OCI-LY7 (cell line): ENCODE measurements around the gene COL9A3. TPM values are rescaled to one million over a fixed set of nuclear protein-coding genes. Genes with fewer than 3 reads are reported as not detected.

Experiments used
- BruUV-seq: library from RNA; stranded (reverse); fragments of 400-500 nt; replicated peaks from 2 replicates; lab custom pipeline; 2021; lab: Mats Ljungman, UMichigan
- CTCF ChIA-PET: fragments of 300-600 bp; sonication (Branson Sonifier 250); formaldehyde crosslinking; loops from one replicate; lab custom pipeline; 2022; ENCODE audit warnings: antibody characterized with exemption; ENCODE audit not compliant: unreplicated experiment; lab: Charles Lee
- POLR2A ChIA-PET: fragments of 300-600 bp; sonication (Branson Sonifier 250); formaldehyde crosslinking; loops from one replicate; lab custom pipeline; 2022; ENCODE audit warnings: antibody characterized with exemption; lab: Charles Lee
- DNase-seq: peaks from one replicate; pipeline ENCODE4 v3.0.0-alpha.2; 2015; ENCODE audit warnings: low spot score
- H2AFZ ChIP-seq: fragments of 200-600 bp; sonication (generic), shearing (Covaris generic); 2 replicates; pipeline ENCODE4 v1.6.1; 2014; ENCODE audit warnings: mild to moderate bottlenecking, antibody characterized with exemption, low read length, moderate library complexity
- H3K27ac ChIP-seq: fragments of 200-600 bp; sonication (generic); 2 replicates; pipeline ENCODE4 v1.5.1; 2014; ENCODE audit warnings: mixed run types, low read depth, mild to moderate bottlenecking, moderate library complexity, low read length, inconsistent platforms; ENCODE audit not compliant: poor library complexity, severe bottlenecking
- H3K36me3 ChIP-seq: fragments of 200-600 bp; sonication (generic); 2 replicates; pipeline ENCODE4 v1.6.1; 2014; ENCODE audit warnings: mild to moderate bottlenecking, antibody characterized with exemption, low read length, moderate library complexity, mixed read lengths; ENCODE audit not compliant: insufficient read depth
- H3K4me1 ChIP-seq: fragments of 200-600 bp; sonication (generic); 2 replicates; pipeline ENCODE4 v1.5.1; 2014; ENCODE audit warnings: mild to moderate bottlenecking, low read length; ENCODE audit not compliant: insufficient read depth, poor library complexity, severe bottlenecking
- H3K4me2 ChIP-seq: fragments of 200-600 bp; sonication (generic); 2 replicates; pipeline ENCODE4 v1.6.1; 2014; ENCODE audit warnings: mild to moderate bottlenecking, low read length
- H3K4me3 ChIP-seq: fragments of 200-600 bp; sonication (generic); 2 replicates; pipeline ENCODE4 v1.5.1; 2014; ENCODE audit warnings: mild to moderate bottlenecking, low read depth, low read length; ENCODE audit not compliant: poor library complexity, severe bottlenecking
- H3K79me2 ChIP-seq: fragments of 200-600 bp; sonication (generic); 2 replicates; pipeline ENCODE4 v1.6.1; 2016; ENCODE audit warnings: low read depth, mild to moderate bottlenecking, low read length, moderate library complexity, mixed read lengths; ENCODE audit not compliant: insufficient read depth
- H3K9me2 ChIP-seq: fragments of 200-600 bp; sonication (generic); 2 replicates; pipeline ENCODE4 v1.6.1; 2016; ENCODE audit warnings: mild to moderate bottlenecking, low read length, mixed read lengths; ENCODE audit not compliant: insufficient read depth
- H3K9me3 ChIP-seq: fragments of 200-600 bp; sonication (generic); 2 replicates; pipeline ENCODE4 v1.6.1; 2014; ENCODE audit warnings: mild to moderate bottlenecking, mixed run types, low read length, mixed read lengths
- H4K20me1 ChIP-seq: fragments of 200-600 bp; sonication (generic); 2 replicates; pipeline ENCODE4 v1.6.1; 2014; ENCODE audit warnings: mild to moderate bottlenecking, antibody characterized with exemption, low read length, moderate library complexity, mixed read lengths; ENCODE audit not compliant: insufficient read depth
- EZH2phosphoT487 ChIP-seq: fragments of 200-600 bp; sonication (generic); IDR thresholded peaks from 2 replicates; pipeline ENCODE4 v1.6.1; 2018; ENCODE audit warnings: low read depth, borderline replicate concordance, mild to moderate bottlenecking, mixed run types, antibody characterized with exemption, low read length, moderate library complexity, mixed read lengths
- intact Hi-C: fragments of 100-400 bp; cut with micrococcal nuclease; formaldehyde crosslinking; loops from one replicate; pipeline ENCODE4 v1.10.0; 2022; ENCODE audit not compliant: unreplicated experiment
- total RNA-seq, 2 experiments: library from RNA; depleted of rRNA in 1 of 2; stranded (reverse); fragments of >200 nt in 1 of 2; shearing (Covaris generic) in 1 of 2; gene quantifications; 2 replicates each; pipeline ENCODE4 v1.2.3, GENCODE V29; 2014 to 2022
- TF ChIP-seq, protein P1 (sequence below): fragments of 200-600 bp; sonication (generic); conservative IDR thresholded peaks from 2 replicates; pipeline ENCODE4 v1.5.1; 2014; ENCODE audit warnings: mild to moderate bottlenecking, antibody characterized with exemption, low read length, moderate library complexity, mixed read lengths

COL9A3 gene
- total RNA-seq, 2 experiments from 2014 or later: 1.7 to 5.2 TPM

DNA sequence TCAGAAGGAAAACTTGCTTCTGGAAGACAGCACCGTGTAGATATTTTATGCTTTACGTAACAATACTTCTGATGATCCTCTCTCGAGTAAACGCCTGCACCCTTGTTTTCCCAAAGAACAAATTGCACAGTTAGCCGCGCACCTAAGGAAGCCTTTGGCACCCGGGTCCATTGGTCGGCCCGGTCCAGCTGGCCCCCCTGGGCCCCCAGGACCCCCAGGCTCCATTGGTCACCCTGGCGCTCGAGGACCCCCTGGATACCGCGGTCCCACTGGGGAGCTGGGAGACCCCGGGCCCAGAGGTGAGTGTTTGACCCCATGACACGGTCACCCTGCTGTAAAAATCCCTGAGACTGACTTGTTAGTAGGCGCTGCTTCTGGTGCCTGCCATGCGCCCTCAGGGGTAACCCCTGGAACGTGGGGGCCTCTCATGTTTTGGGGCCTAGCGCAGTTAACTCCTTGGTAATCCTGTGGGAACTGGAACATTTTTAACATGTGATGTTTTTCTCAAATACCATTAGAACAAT lies 20.2 kb downstream of the COL9A3 start:
- Histone ChIP-seq H3K4me3 (no peak overlapping the region), H3K4me1 (peaks cover 20% of the 10 kb centered on the region), H2AFZ (no peak overlapping the region), H3K4me2 (no peak overlapping the region), H3K79me2 (no peaks in the 10 kb centered on the region), H3K36me3 (no peaks in the 10 kb centered on the region), H4K20me1 (no peaks in the 10 kb centered on the region), H3K9me3 (no peaks in the 10 kb centered on the region), H3K27ac (no peak overlapping the region), H3K9me2 (no peaks in the 10 kb centered on the region)
- ChIA-PET POLR2A (no interaction called here), CTCF (no interaction called here)
- intact Hi-C loops: no loop called here
- DNase-seq: no peak
- BruUV-seq: no TSS peak
- TF ChIP-seq, protein P1, sequence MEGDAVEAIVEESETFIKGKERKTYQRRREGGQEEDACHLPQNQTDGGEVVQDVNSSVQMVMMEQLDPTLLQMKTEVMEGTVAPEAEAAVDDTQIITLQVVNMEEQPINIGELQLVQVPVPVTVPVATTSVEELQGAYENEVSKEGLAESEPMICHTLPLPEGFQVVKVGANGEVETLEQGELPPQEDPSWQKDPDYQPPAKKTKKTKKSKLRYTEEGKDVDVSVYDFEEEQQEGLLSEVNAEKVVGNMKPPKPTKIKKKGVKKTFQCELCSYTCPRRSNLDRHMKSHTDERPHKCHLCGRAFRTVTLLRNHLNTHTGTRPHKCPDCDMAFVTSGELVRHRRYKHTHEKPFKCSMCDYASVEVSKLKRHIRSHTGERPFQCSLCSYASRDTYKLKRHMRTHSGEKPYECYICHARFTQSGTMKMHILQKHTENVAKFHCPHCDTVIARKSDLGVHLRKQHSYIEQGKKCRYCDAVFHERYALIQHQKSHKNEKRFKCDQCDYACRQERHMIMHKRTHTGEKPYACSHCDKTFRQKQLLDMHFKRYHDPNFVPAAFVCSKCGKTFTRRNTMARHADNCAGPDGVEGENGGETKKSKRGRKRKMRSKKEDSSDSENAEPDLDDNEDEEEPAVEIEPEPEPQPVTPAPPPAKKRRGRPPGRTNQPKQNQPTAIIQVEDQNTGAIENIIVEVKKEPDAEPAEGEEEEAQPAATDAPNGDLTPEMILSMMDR: no peak
- TF ChIP-seq EZH2phosphoT487: no peak

GRCh38 chr20:62837790-62838127 lies 20.9 kb downstream of the COL9A3 start:
- intact Hi-C loops: no loop called here
- Histone ChIP-seq H3K4me3 (no peak overlapping the region), H3K4me1 (peaks cover 13% of the 10 kb centered on the region), H3K9me3 (no peaks in the 10 kb centered on the region), H3K27ac (no peak overlapping the region), H3K9me2 (no peaks in the 10 kb centered on the region), H2AFZ (no peak overlapping the region), H3K79me2 (no peaks in the 10 kb centered on the region), H4K20me1 (no peaks in the 10 kb centered on the region), H3K36me3 (no peaks in the 10 kb centered on the region), H3K4me2 (no peak overlapping the region; the same call in 1 of the 2 replicates)
- CTCF ChIA-PET: no interaction called here
- no peak for DNase-seq
- no TSS peak for BruUV-seq
- TF ChIP-seq EZH2phosphoT487: no peak
- TF ChIP-seq, protein P1: no peak
- POLR2A ChIA-PET: no interaction called here

DNA sequence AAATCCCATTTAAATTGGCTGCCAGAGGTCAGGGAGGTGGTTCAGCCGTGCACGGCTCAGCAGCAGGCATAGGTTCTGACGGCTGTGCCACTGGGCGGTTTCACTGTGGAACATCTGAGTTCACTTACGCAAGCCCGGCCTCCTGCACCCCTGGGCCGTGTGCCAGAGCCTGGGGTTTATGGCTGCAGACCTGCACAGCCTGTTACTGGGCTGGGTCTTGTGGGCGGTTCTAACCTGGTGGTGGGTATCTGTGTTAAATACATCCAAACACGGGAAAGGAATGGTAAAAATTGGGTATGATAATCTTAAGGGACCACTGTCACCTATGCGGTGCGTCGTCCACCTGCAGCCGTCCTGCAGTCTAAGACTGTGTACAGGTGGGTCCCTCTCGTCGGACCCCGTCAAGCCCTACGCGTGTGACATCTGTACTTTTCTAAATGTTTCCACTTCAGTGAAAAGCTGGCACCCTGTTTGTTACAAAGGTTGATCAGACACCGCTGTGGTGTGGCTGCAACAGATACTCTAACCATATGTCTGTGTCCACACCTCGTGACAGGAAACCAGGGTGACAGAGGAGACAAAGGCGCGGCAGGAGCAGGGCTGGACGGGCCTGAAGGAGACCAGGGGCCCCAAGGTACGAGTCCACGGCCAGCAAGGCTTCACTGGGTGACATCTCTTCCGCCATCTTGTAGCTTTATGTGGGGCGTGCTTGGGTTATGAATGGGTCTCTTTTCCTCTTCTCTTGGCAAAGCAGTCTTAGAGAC lies 21.5 kb downstream of the COL9A3 start:
- BruUV-seq: no TSS peak
- H3K36me3 ChIP-seq: no peaks in the 10 kb centered on the region
- no peak overlapping the region for H3K27ac ChIP-seq
- H2AFZ ChIP-seq: no peak overlapping the region
- peaks cover 8% of the 10 kb centered on the region for H3K4me1 ChIP-seq
- no peak for DNase-seq
- peak overlapping the region; percentile 24; the same call in 1 of the 2 replicates for H3K4me2 ChIP-seq
- CTCF ChIA-PET: no interaction called here
- TF ChIP-seq EZH2phosphoT487: no peak
- TF ChIP-seq, protein P1: no peak
- POLR2A ChIA-PET: no interaction called here
- H4K20me1 ChIP-seq: no peaks in the 10 kb centered on the region
- no peaks in the 10 kb centered on the region for H3K79me2 ChIP-seq
- no peaks in the 10 kb centered on the region for H3K9me3 ChIP-seq
- H3K9me2 ChIP-seq: no peaks in the 10 kb centered on the region
- intact Hi-C loops: no loop called here
- H3K4me3 ChIP-seq: no peak overlapping the region
